COLO668 (cell line): ENCODE measurements around the gene MATN4.

Source experiments
- DNase-seq: peaks from one replicate; lab custom pipeline; 2025; ENCODE audit not compliant: unreplicated experiment; lab: John Stamatoyannopoulos, UW

MATN4 gene

GRCh38 chr20:45293041-45294002 is 14.8 kb downstream of the MATN4 start:
- DNase-seq: peak; percentile 86

GRCh38 chr20:45292343-45292742 is 15.8 kb downstream of the MATN4 start:
- DNase-seq: no peak

GRCh38 chr20:45291526-45291925 is 16.6 kb downstream of the MATN4 start:
- no peak for DNase-seq

- DNase-seq: peak; percentile 84
These were observed 17.3 kb downstream of the MATN4 start for GRCh38 chr20:45290677-45291355.

- no peak for DNase-seq
These were observed 18.0 kb downstream of the MATN4 start for GRCh38 chr20:45289942-45290676.

GRCh38 chr20:45288860-45289259 is 19.2 kb downstream of the MATN4 start:
- DNase-seq: no peak

- DNase-seq: no peak
These were observed 19.7 kb downstream of the MATN4 start for GRCh38 chr20:45288376-45288775.

GRCh38 chr20:45283551-45284057 is 24.5 kb downstream of the MATN4 start:
- DNase-seq: no peak

- no peak for DNase-seq
These were observed 25.2 kb downstream of the MATN4 start for GRCh38 chr20:45282700-45283550.

- no peak for DNase-seq
These were observed 28.1 kb downstream of the MATN4 start for GRCh38 chr20:45279992-45280391.

GRCh38 chr20:45275338-45275737 is 32.8 kb downstream of the MATN4 start:
- DNase-seq: no peak

- no peak for DNase-seq
These were observed 38.3 kb downstream of the MATN4 start for GRCh38 chr20:45269754-45270270.

GRCh38 chr20:45269056-45269455 is 39.0 kb downstream of the MATN4 start:
- no peak for DNase-seq

- no peak for DNase-seq
These were observed 39.6 kb downstream of the MATN4 start for GRCh38 chr20:45268531-45268930.

- DNase-seq: no peak
These were observed 41.1 kb downstream of the MATN4 start for GRCh38 chr20:45266977-45267376.

- no peak for DNase-seq
These were observed 44.4 kb downstream of the MATN4 start for GRCh38 chr20:45263556-45264266.

GRCh38 chr20:45258664-45259063 is 49.4 kb downstream of the MATN4 start:
- DNase-seq: no peak

- no peak for DNase-seq
These were observed 49.8 kb downstream of the MATN4 start for GRCh38 chr20:45258259-45258658.

GRCh38 chr20:45257711-45258110 is 50.4 kb downstream of the MATN4 start:
- no peak for DNase-seq
